A549 (cell line): ENCODE data around the gene POLR2J3. TPM values are rescaled to one million over a fixed set of nuclear protein-coding genes. Genes with fewer than 3 reads are reported as not detected.
"Not testable (repeated sequence)": the region's sequence is repeated elsewhere in the genome, so short reads cannot be mapped to it uniquely, and the experiment has no call there.

Experiments used
- ATAC-seq, 2 experiments: fragments of 200-7000 bp in 1 of 2; fragments of >200 bp in 1 of 2; cut with Nextera tagmentation in 1 of 2; cut with Tn5 transposase in 1 of 2; 3 replicates each; pipeline versions ENCODE4 v1.8.0 to v1.9.1; 2018 to 2020; ENCODE audit warnings: mild to moderate bottlenecking in 1 of 2, moderate library complexity in 1 of 2
- CTCF ChIA-PET: fragments of 300-600 bp; sonication (Branson Sonifier 250); formaldehyde crosslinking; extraction: SDS; loops from one replicate; lab custom pipeline; 2021; ENCODE audit warnings: antibody characterized with exemption, inconsistent platforms; lab: Yijun Ruan, JAX
- POLR2A ChIA-PET: fragments of 350-600 bp; formaldehyde crosslinking; extraction: SDS; loops from one replicate; lab custom pipeline; 2021; ENCODE audit warnings: antibody characterized with exemption, inconsistent platforms; lab: Yijun Ruan, JAX
- DNase-seq, 2 experiments: peaks; one replicate each; pipeline versions ENCODE4 v3.0.0 to v3.0.0-alpha.2; 2011 to 2016; ENCODE audit warnings: low read depth in 1 of 2, low spot score in 1 of 2
- FAIRE-seq: peaks from 2 replicates; lab custom pipeline; 2011; peaks lifted over from hg19 to GRCh38; lab: Jason Lieb, UNC
- H3K27ac ChIP-seq, 2 experiments: fragments of >200 bp; sonication (Bioruptor Twin); formaldehyde crosslinking; 3 replicates each; pipeline ENCODE4 v1.5.1; 2016 to 2017
- H3K4me1 ChIP-seq: fragments of >200 bp; sonication (Bioruptor Twin); formaldehyde crosslinking; 3 replicates; pipeline ENCODE4 v1.6.1; 2016
- H3K4me2 ChIP-seq: fragments of >200 bp; sonication (Bioruptor Twin); formaldehyde crosslinking; 3 replicates; pipeline ENCODE4 v1.6.1; 2016
- H3K4me3 ChIP-seq: fragments of >200 bp; sonication (Bioruptor Twin); formaldehyde crosslinking; 3 replicates; pipeline ENCODE4 v1.5.1; 2016
- H3K9me3 ChIP-seq: fragments of >200 bp; sonication (Bioruptor Twin); formaldehyde crosslinking; 3 replicates; pipeline ENCODE4 v1.6.1; 2016
- WGBS: methylation state at CpG from one replicate; pipeline ENCODE4 v1.1.6; 2017; ENCODE audit errors: missing lambda C conversion rate; 5-methylcytosine and 5-hydroxymethylcytosine counted together
- polyA plus RNA-seq, 4 experiments: library from polyadenylated mRNA; depleted of rRNA in 3 of 4; stranded (reverse); fragments of >200 nt; fragmentation: RNase III in 1 of 4; extraction: RNeasy Plus Mini Kit Qiagen cat#74134 plus additional on column Dnase treatment in 1 of 4; gene quantifications; 2 replicates in 3 of 4; 3 replicates in 1 of 4; pipeline ENCODE4 v1.2.3, GENCODE V29; 2011 to 2017

POLR2J3 gene
- polyA plus RNA-seq, 2 of the 4 experiments (the other 2 are of a cell fraction): 22.2 to 29.5 TPM

DNA sequence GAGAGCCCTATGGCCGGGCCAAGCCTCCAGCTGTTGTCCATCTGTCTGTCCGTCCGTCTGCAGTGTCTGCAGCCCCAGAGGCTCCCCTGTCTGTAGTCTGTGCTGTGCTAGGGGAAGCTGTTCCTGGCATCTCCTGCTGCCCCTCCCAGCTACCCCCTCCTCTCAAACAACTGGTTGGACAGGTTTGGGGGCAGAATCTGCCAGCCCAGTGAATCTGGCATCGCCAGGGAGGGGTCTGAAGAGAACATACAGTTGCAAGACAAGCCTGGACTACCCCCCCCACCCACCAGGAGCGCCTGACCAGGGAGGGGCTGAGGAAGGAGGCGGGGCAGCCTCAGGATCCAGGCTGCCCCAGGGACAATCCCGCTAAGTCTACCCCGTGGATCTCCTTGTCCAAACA, 28.8 kb downstream of the POLR2J3 start, which contains the start of gene UPK3BL2:
Gene UPK3BL2, minus strand, starts transcription at position 101 of the 400 bp plus-strand sequence. Its CDS starts 60 bp downstream, at position 41.
- H3K27ac ChIP-seq, DNase-seq, H3K4me3 ChIP-seq, H3K4me1 ChIP-seq, FAIRE-seq, H3K4me2 ChIP-seq, H3K9me3 ChIP-seq, CTCF ChIA-PET, POLR2A ChIA-PET: not testable (repeated sequence)
- WGBS: no CpG with 5 or more reads among the region's 8 CpGs
- ATAC-seq: 0 out of 6 replicates have a peak, but pooled peaks of 1 of the 2 experiments have one; percentile 10

- H3K4me3 ChIP-seq, H3K4me2 ChIP-seq, CTCF ChIA-PET, POLR2A ChIA-PET, ATAC-seq, FAIRE-seq, H3K4me1 ChIP-seq, H3K9me3 ChIP-seq, DNase-seq, H3K27ac ChIP-seq: not testable (repeated sequence)
- 96% methylated on average over 7 of the region's 11 CpGs for WGBS
These were observed 29.6 kb downstream of the POLR2J3 start for GRCh38 chr7:102542771-102543170.

- ATAC-seq, H3K9me3 ChIP-seq, CTCF ChIA-PET, FAIRE-seq, H3K4me1 ChIP-seq, POLR2A ChIA-PET, DNase-seq, H3K27ac ChIP-seq, H3K4me3 ChIP-seq, H3K4me2 ChIP-seq: not testable (repeated sequence)
- WGBS: no CpG with 5 or more reads among the region's 8 CpGs
These were observed 30.3 kb downstream of the POLR2J3 start for GRCh38 chr7:102542083-102542482.

- POLR2A ChIA-PET, H3K9me3 ChIP-seq, H3K4me3 ChIP-seq, CTCF ChIA-PET, H3K4me2 ChIP-seq, DNase-seq, ATAC-seq, H3K27ac ChIP-seq, H3K4me1 ChIP-seq, FAIRE-seq: not testable (repeated sequence)
- 92% methylated on average over 5 of the region's 6 CpGs for WGBS
These were observed 31.8 kb downstream of the POLR2J3 start for GRCh38 chr7:102540604-102541003.

GRCh38 chr7:102535062-102535615, 37.2 kb downstream of the POLR2J3 start:
- ATAC-seq, CTCF ChIA-PET, H3K9me3 ChIP-seq, DNase-seq, H3K27ac ChIP-seq, H3K4me2 ChIP-seq, H3K4me3 ChIP-seq, POLR2A ChIA-PET, H3K4me1 ChIP-seq, FAIRE-seq: not testable (repeated sequence)
- 81% methylated on average over 5 of the region's 8 CpGs for WGBS

- 66% methylated on average over 2 of the region's 2 CpGs for WGBS
- POLR2A ChIA-PET, CTCF ChIA-PET, H3K9me3 ChIP-seq, H3K4me2 ChIP-seq, FAIRE-seq, H3K4me1 ChIP-seq, H3K27ac ChIP-seq, H3K4me3 ChIP-seq, DNase-seq: not testable (repeated sequence)
- ATAC-seq: peak; percentile 17 to 33; a peak in 3 of 6 replicates
These were observed 40.3 kb downstream of the POLR2J3 start for GRCh38 chr7:102532127-102532526.

GRCh38 chr7:102531583-102531982, 40.8 kb downstream of the POLR2J3 start:
- DNase-seq, H3K4me2 ChIP-seq, ATAC-seq, H3K27ac ChIP-seq, CTCF ChIA-PET, POLR2A ChIA-PET, H3K4me1 ChIP-seq, H3K9me3 ChIP-seq, FAIRE-seq, H3K4me3 ChIP-seq: not testable (repeated sequence)
- WGBS: 62% methylated on average over 5 of the region's 7 CpGs
